GM19193 (cell line): ENCODE results near the gene GSG1L2.

ENCODE experiments used
- POLR2A ChIP-seq: IDR thresholded peaks from 4 replicates; pipeline ENCODE4 v1.6.1; 2011; ENCODE audit not compliant: insufficient read depth, insufficient read length; ENCODE audit errors: extremely low read depth

GSG1L2 gene

DNA sequence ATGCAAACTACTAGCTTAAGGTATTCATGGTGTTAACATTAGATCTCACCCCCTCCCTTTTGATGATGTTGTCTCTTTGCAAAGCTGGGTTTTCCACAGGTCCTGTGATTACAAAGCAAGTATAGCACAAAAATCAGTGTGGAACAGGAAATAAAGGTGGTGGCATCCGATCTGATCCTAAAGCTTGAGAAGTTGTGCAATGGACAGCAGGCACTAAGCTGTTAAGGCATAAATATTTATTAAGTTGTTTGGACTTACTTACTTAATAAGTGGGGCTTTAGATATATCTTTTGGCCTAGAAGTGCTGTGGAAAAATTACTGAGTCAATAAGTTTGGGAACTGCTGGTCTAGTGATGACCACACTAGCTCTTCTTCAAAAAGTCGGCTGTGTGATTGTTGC lies 8.8 kb upstream of the GSG1L2 start:
- TF ChIP-seq POLR2A = no peak

DNA sequence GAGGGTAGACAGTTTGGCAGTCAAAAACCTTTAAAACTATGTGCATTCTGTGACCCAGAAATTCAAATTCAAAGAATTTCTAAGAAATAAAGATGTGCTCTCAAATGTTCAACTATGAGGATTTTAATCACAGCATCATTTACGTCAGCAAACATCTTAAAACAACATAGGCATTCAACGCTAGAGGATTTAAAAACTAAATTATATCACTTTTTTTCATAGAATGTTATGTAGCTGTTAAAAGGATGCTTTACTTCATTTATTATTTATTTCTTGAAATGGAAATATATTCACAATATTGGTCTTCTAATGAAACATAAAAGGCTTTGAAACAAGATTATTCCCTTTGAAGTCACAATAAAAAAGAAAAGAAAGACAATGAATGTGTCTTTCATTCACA lies 7.5 kb upstream of the GSG1L2 start:
- no peak for TF ChIP-seq POLR2A

DNA sequence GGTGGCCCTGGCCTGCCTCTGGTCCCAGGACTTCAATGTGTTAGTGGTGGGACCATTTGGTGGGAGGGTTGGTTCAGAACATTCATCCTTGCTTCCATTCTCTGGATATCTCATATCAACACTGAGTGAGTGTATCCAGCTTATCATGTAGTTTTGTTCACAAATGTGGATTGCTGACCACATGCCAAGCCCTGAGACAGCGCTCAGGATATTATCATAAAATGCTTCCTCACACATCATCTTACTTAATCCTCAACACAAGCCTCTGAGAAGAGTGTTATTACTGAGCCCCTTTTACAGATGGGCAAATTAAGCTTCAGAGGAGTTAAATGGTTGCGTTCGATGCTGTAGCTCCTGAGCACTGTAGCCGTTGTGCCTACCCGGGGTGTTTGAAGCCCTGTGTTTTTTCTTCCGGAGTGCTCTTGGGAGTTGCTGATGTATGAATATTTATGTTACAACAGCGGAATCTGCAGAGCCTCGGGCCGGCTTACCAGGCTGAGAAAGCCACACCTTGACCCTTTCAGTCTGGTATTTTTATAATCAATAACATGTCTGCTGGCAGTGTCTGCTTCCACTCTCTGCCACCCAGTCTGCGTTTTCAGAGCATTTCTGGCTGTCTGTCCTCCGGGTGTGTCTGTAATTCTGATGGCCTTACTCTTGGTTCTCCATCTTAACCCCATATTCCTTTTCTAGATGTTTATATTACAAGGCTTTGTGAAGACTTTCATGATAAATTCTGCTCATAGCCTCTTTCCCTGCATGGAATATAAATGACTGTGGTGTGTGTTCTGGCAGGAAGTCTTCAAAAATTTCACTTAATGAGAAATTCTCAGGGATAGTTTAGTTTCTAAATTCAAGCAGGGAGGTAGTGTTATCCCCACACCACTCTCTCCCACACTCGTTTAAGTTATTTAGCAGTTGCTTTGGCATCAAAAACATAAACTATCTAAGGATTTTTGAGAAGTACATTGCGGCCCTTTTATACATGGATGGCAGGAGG lies 6.7 kb upstream of the GSG1L2 start:
- no peak for TF ChIP-seq POLR2A

DNA sequence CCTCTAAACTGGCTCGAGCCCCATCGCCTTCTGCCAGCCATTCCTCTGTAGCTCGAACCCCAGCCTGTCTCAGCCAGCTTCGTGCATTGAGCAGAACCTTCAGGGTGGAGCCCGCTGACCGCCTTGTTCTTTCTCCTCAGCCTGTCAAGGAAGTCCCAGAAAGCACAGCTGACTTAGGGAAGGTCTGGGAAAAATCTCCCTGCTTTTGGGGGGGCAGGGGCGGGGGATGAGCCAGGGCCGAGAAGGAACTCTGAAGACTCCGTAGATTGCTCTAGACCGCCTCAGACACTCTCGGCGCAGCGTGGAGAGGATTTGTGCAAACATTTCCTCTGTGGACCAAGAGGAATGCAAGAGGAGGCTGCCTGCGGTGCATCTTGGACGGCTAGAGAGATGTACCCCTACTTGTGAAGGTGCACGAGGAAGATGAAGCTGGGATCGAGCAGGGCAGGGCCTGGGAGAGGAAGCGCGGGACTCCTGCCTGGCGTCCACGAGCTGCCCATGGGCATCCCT lies 3.8 kb upstream of the GSG1L2 start, which contains the start of gene GLP2R:
Gene GLP2R (plus strand): TSS at position 284 of the 510 bp plus-strand sequence. CDS start 140 bp downstream, at position 424.
- no peak for TF ChIP-seq POLR2A

DNA sequence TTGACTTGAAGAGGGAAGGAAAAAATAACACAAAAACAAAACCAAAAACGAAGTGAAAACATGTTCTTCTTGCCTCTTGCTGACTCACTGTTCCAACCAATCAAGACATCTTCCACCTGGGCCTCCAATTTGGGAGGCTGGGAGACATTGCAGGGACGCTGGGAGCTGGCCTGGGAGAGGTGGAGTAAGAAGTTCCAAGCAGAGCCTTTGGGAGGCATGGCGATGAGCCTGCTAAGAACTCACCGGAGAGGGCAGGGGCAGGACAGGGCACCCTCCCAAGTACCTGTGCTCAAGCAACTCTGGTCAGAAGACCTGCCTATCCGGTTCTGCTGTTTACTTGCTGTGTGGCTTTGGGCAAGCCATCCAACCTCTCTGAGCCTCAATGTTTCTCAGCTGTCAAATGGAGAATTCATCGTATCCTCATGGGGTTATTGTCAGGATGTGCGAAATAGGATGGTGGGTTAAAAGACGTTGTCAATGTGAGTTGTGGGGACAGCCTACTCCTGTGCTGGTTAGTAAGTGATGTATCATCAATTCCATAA lies 3.0 kb upstream of the GSG1L2 start:
- no peak for TF ChIP-seq POLR2A

DNA sequence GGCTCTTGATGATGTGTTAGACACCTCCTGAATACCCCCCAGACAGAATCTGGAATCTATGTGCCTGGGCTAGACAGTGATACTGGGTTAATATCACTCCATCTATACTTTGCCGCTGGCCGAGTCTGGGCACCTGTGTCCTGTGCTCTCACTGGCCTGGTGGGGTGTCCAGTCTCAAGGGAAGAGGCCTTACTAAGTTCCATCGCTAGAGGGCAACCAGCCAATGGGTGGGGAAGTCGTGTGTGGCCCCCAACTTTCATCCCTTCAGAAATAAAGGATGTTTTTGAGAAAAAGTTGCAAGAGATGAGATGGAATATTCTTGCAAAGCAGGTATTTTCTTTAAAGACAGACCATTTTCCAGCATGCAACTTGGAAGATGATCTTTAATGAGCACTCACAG lies 2.2 kb upstream of the GSG1L2 start:
- no peak for TF ChIP-seq POLR2A

DNA sequence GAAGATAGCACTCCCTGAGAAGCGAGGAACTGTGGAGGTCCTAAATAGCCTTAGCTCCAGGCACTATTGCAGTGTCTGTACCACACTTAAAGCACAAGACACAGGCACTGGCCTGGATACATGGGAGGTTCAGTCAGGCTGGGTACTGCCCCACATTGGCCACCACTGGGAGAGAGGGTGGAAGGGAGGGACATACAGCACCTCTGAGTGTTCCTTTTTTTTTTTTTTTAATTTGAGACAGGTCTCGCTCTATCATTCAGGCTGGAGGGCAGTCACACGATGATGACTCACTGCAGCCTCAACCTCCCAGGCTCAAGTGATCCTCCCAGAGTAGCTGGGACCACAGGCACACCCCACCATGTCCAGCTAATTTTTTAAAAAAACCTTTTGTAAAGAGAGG lies 1.4 kb downstream of the GSG1L2 start:
- no peak for TF ChIP-seq POLR2A

DNA sequence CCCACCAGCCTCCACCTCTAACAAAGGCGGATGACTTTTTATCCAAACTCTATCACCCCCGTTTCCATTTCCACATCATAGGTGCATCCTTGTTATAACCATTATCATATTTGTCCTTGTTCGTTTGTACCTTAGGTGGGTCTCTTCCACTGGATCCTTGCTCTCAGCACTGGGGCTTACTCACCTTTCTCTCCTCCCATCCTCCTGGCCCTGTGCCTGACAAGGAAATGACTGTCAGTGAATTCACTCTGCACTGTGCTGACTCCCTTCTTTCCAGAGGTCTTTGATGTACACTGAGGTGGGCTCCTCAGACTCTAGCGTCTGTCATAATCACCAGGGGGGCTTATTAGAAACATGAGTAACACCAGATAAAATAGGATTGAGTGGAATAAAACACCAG lies 3.1 kb downstream of the GSG1L2 start:
- TF ChIP-seq POLR2A = no peak

DNA sequence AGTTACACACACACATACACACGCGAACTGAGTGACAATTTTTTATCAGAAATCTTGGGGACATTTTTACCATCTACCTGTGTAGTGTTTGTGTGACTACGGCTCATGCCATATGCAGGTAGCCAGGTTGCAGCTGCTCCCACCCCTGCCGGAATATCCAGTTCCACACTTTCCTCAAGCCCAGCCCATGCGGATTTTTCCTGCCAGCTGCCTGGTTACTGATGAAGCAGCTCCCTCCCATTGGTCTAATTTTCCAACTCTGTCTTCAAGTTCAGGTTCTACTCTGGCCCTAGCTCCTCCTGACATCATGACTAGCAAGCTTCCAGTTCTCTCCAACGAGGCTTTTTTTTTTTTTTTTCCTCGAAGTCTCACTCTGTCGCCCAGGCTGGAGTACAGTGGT lies 4.8 kb downstream of the GSG1L2 start:
- no peak for TF ChIP-seq POLR2A

DNA sequence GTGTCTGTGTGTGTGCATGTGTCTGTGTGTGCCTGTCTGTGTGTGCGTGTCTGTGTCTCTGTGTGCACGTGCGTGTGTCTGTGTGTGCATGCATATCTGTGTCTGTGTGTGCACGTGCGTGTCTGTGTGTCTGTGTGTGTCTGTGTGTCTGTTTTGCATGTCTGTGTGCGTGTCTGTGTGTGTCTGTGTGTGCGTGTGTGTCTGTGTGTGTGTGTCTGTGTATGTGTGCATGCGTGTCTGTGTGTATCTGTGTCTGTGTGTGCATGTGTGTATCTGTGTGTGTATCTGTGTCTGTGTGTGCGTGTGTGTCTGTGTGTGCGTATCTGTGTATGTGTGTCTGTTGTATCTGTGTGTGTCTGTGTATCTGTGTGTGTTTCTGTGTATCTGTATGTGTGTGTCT lies 5.4 kb downstream of the GSG1L2 start:
- TF ChIP-seq POLR2A = no peak

DNA sequence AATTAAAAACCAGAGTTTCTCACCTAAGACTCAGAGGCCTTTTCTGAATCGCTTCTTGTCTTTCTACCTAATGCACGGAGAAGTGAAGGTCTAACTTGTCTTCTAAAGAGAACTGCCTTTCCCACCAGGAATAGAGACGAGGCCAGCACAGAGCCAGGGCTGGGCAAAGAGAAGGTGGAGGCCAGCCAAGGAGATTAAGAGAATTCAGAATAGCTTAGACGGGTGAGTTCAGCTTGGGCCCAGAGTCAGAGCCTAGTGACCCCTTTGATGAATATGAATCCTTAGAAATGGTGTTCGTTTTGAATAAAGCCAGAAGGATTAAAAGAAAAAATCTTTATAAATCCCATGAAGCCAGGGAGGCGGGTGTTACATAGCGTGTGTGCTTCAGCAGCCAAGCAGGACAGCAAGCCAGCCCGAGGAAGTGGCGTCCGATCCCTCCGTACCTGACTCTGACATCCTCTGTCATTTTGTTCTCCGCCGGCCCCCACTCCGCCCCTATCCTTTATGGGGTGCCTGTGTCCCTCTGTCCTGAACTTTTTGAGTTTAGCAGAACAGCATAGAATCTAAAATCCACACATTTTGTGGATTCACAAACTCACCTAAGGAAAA lies 7.4 kb downstream of the GSG1L2 start:
- no peak for TF ChIP-seq POLR2A

DNA sequence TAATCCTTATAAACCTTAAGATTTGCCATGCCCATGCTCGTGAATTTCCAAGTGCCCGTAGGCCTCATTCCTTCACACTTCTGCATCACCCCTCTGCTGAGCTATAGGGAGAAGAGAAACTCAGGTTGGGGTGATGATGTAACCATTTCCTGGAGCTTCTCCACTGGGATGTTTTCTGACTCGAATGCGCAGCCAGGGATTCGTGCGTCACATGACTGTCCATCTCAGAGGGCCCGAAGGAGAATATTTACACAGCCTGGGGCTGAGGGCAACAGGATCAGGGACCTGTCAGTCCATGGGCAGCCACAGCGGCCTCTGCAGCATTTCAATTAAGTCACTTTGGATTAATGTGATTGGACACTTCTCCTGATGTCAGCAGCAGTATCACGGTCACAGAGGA lies 8.7 kb downstream of the GSG1L2 start:
- TF ChIP-seq POLR2A = no peak

DNA sequence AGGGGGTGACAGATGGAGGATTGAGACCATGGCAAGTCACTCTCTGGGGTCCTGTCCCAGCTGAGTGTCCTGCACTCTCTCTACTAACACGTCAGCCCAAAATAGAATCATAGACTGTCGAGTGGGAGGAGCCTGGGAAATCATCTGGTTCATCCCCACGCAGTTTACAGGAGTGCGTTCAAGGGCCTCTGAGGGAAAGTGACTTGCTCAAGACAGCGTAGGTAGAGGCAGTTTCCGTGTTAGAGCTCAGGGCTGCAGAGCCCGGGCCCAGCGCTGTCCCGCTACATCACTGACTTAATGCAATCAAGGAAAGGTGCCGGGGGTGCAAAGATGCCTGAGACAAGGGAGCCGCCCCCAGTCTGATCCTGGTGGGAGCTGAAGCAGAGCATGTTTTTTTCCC lies 10.3 kb downstream of the GSG1L2 start:
- TF ChIP-seq POLR2A = no peak

DNA sequence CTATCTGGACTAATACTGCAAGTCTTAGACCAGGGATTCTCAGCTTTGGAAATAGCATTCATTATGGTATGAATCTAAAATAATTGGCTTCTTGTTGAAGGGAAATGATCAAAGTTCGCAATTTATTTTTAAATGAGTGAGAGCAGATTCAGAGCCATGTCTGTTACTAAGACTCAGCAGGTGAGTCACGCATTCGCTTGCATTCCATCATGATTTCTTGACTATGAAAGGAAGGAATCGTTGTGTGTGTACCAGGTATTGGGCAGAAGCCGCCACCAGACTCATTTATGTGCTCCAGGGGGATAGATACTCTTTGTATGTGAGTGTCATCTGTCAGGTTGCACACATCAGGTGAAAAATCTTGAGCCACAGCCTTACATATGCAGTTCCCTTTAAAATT lies 10.8 kb downstream of the GSG1L2 start:
- no peak for TF ChIP-seq POLR2A
